Vagina (tissue), 2 donors: ENCODE measurements around the gene DROSHA.

Experiments used
- POLR2A ChIP-seq, 2 donors: fragments of 450-650 bp; IDR thresholded peaks; one replicate each; pipeline ENCODE4 v1.6.1; 2017; ENCODE audit warnings: antibody characterized with exemption in 2 of 2, mild to moderate bottlenecking in 2 of 2, moderate library complexity in 2 of 2
- POLR2AphosphoS5 ChIP-seq, 2 donors: sonication (generic); formaldehyde crosslinking; IDR thresholded peaks; one replicate each; pipeline ENCODE4 v1.9.0; 2017; ENCODE audit warnings: antibody characterized with exemption in 2 of 2, mild to moderate bottlenecking in 2 of 2, low read depth in 1 of 2; ENCODE audit not compliant: insufficient read depth in 1 of 2
- TF ChIP-seq, protein P1 (sequence below), 3 experiments: fragments of 450-650 bp in 2 of 3; fragments of 200-600 bp in 1 of 3; sonication (generic) in 1 of 3; IDR thresholded peaks; one replicate each; pipeline ENCODE4 v1.5.1; 2017 to 2019; ENCODE audit warnings: antibody characterized with exemption in 3 of 3, mild to moderate bottlenecking in 2 of 3, moderate library complexity in 2 of 3

DNA sequence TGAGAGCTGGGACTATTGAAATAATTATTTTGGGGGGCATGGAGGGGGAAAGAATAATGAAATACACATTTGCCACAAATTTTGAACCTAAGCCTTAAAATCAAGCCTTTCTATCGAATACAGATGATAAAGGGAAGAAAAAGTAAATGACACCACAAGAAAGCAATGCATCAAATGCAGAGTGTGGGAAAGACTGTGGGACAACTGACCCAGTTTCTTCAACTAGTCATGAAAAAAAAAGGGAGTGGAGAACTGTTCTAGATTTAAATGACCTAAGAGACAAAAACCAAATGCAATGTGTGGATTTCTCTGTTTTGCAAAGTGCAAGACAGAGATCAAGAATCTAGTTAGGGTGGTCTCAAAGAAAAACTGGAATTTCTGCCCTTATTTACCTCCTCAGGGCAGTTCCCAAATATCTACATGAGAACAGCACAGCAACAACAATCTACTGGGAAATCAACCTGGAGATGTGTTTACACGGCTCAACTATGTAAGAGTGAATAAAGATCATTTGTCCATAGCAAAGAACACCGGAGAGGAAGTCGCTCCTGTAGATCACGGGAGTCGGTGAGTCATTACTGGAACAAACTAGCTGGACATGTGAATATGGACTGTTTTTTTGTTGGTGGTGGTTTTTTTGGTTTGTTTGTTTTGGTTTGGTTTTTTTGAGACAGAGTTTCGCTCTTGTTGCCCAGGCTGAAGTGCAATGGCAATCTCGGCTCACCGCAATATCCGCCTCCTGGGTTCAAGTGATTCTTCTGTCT lies 145.9 kb downstream of the DROSHA start:
- TF ChIP-seq POLR2A (IDR thresholded peaks at IDR 0.05) = no peak
- TF ChIP-seq, protein P1, sequence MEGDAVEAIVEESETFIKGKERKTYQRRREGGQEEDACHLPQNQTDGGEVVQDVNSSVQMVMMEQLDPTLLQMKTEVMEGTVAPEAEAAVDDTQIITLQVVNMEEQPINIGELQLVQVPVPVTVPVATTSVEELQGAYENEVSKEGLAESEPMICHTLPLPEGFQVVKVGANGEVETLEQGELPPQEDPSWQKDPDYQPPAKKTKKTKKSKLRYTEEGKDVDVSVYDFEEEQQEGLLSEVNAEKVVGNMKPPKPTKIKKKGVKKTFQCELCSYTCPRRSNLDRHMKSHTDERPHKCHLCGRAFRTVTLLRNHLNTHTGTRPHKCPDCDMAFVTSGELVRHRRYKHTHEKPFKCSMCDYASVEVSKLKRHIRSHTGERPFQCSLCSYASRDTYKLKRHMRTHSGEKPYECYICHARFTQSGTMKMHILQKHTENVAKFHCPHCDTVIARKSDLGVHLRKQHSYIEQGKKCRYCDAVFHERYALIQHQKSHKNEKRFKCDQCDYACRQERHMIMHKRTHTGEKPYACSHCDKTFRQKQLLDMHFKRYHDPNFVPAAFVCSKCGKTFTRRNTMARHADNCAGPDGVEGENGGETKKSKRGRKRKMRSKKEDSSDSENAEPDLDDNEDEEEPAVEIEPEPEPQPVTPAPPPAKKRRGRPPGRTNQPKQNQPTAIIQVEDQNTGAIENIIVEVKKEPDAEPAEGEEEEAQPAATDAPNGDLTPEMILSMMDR (IDR thresholded peaks at IDR 0.05) = no peak
- no peak for TF ChIP-seq POLR2AphosphoS5 (IDR thresholded peaks at IDR 0.05; ENCODE audit: insufficient read depth in 1 of 2, low read depth in 1 of 2)
